KOPT-K1 (cell line): ENCODE data around the gene ZFP36L2.
A peak's percentile ranks its signal among the peaks of the same experiment; 100 is the strongest.

Source experiments
- H3K27ac ChIP-seq: fragments of 200-600 bp; sonication (generic); 2 replicates; pipeline ENCODE4 v1.5.1; 2016; ENCODE audit warnings: antibody characterized with exemption, mild to moderate bottlenecking, low read depth, low read length; ENCODE audit not compliant: poor library complexity, severe bottlenecking
- H3K36me3 ChIP-seq: fragments of 200-600 bp; sonication (generic); 2 replicates; pipeline ENCODE4 v1.5.1; 2017; ENCODE audit warnings: antibody characterized with exemption, mild to moderate bottlenecking, low read length, moderate library complexity; ENCODE audit not compliant: insufficient read depth
- H3K9me3 ChIP-seq: fragments of 200-600 bp; sonication (generic); 2 replicates; pipeline ENCODE4 v1.5.1; 2017; ENCODE audit warnings: antibody characterized with exemption, low read length, mild to moderate bottlenecking; ENCODE audit not compliant: insufficient read depth, poor library complexity, severe bottlenecking

Gene ZFP36L2

GRCh38 chr2:43210467-43211303, 15.7 kb downstream of the ZFP36L2 start:
- H3K9me3 ChIP-seq = no peaks in the 10 kb centered on the region
- peak overlapping the region; percentile 35 for H3K27ac ChIP-seq
- no peaks in the 10 kb centered on the region for H3K36me3 ChIP-seq

GRCh38 chr2:43210125-43210466, 16.3 kb downstream of the ZFP36L2 start:
- H3K27ac ChIP-seq = no peak overlapping the region
- no peaks in the 10 kb centered on the region for H3K36me3 ChIP-seq
- no peaks in the 10 kb centered on the region for H3K9me3 ChIP-seq

- no peak overlapping the region for H3K27ac ChIP-seq
- no peaks in the 10 kb centered on the region for H3K36me3 ChIP-seq
- H3K9me3 ChIP-seq = no peaks in the 10 kb centered on the region
Measured at GRCh38 chr2:43209204-43209717, 17.1 kb downstream of the ZFP36L2 start.

- no peak overlapping the region for H3K27ac ChIP-seq
- H3K36me3 ChIP-seq = no peaks in the 10 kb centered on the region
- H3K9me3 ChIP-seq = no peaks in the 10 kb centered on the region
Measured at GRCh38 chr2:43207553-43208300, 18.7 kb downstream of the ZFP36L2 start.

- Histone ChIP-seq H3K36me3 (no peaks in the 10 kb centered on the region), H3K27ac (no peak overlapping the region)
Measured at GRCh38 chr2:43206602-43207001, 19.8 kb downstream of the ZFP36L2 start.

GRCh38 chr2:43203373-43203772, 23.0 kb downstream of the ZFP36L2 start:
- no peaks in the 10 kb centered on the region for H3K9me3 ChIP-seq
- peak overlapping the region; percentile 57 for H3K27ac ChIP-seq

More at GRCh38 chr2:43206602-43207001, 19.8 kb downstream of the ZFP36L2 start:
- no peaks in the 10 kb centered on the region for H3K9me3 ChIP-seq

GRCh38 chr2:43202289-43202688, 24.1 kb downstream of the ZFP36L2 start:
- Histone ChIP-seq H3K9me3 (no peaks in the 10 kb centered on the region), H3K27ac (peak overlapping the region; percentile 91), H3K36me3 (no peaks in the 10 kb centered on the region)

More at GRCh38 chr2:43203373-43203772, 23.0 kb downstream of the ZFP36L2 start:
- no peaks in the 10 kb centered on the region for H3K36me3 ChIP-seq

GRCh38 chr2:43201497-43201896, 24.9 kb downstream of the ZFP36L2 start:
- H3K27ac ChIP-seq = peak overlapping the region; percentile 91
- no peaks in the 10 kb centered on the region for H3K9me3 ChIP-seq
- no peaks in the 10 kb centered on the region for H3K36me3 ChIP-seq

- H3K36me3 ChIP-seq = no peaks in the 10 kb centered on the region
- no peaks in the 10 kb centered on the region for H3K9me3 ChIP-seq
- H3K27ac ChIP-seq = peak overlapping the region; percentile 91
Measured at GRCh38 chr2:43201016-43201415, 25.4 kb downstream of the ZFP36L2 start.

- Histone ChIP-seq H3K9me3 (no peaks in the 10 kb centered on the region), H3K27ac (peak overlapping the region; percentile 91), H3K36me3 (no peaks in the 10 kb centered on the region)
Measured at GRCh38 chr2:43199492-43200488, 26.6 kb downstream of the ZFP36L2 start.

GRCh38 chr2:43198263-43198662, 28.1 kb downstream of the ZFP36L2 start:
- H3K9me3 ChIP-seq = no peaks in the 10 kb centered on the region
- H3K36me3 ChIP-seq = no peaks in the 10 kb centered on the region
- peak overlapping the region; percentile 42 for H3K27ac ChIP-seq

- peak overlapping the region; percentile 56 for H3K27ac ChIP-seq
- H3K36me3 ChIP-seq = no peaks in the 10 kb centered on the region
- no peaks in the 10 kb centered on the region for H3K9me3 ChIP-seq
Measured at GRCh38 chr2:43197588-43197896, 28.9 kb downstream of the ZFP36L2 start.

GRCh38 chr2:43196768-43197587, 29.4 kb downstream of the ZFP36L2 start:
- no peaks in the 10 kb centered on the region for H3K9me3 ChIP-seq
- H3K36me3 ChIP-seq = no peaks in the 10 kb centered on the region
- H3K27ac ChIP-seq = peak overlapping the region; percentile 56
